GM12874 (cell line): ENCODE measurements around the gene MS4A5.

Source experiments
- CTCF ChIP-seq: IDR thresholded peaks from 2 replicates; pipeline ENCODE4 v1.5.1; 2011; ENCODE audit warnings: low read depth, mild to moderate bottlenecking, control low read depth, low read length, moderate library complexity; ENCODE audit not compliant: insufficient read depth

The MS4A5 gene

GRCh38 chr11:60396799-60397198, 32.6 kb upstream of the MS4A5 start:
- no peak for TF ChIP-seq CTCF

- no peak for TF ChIP-seq CTCF
Measured at GRCh38 chr11:60420015-60420414, 9.4 kb upstream of the MS4A5 start.

- no peak for TF ChIP-seq CTCF
Measured at GRCh38 chr11:60422609-60423008, 6.8 kb upstream of the MS4A5 start.

- TF ChIP-seq CTCF, result no peak
Measured at GRCh38 chr11:60428517-60428916, 855 bp upstream of the MS4A5 start.

- no peak for TF ChIP-seq CTCF
Measured at GRCh38 chr11:60431251-60431650, 1.9 kb downstream of the MS4A5 start.

GRCh38 chr11:60433401-60433800, 4.0 kb downstream of the MS4A5 start:
- no peak for TF ChIP-seq CTCF

GRCh38 chr11:60447070-60447469, 17.7 kb downstream of the MS4A5 start:
- no peak for TF ChIP-seq CTCF

GRCh38 chr11:60447846-60448245, 18.5 kb downstream of the MS4A5 start:
- TF ChIP-seq CTCF, result no peak
